Activated CD8-positive, alpha-beta memory T cell treated with anti-CD3 and anti-CD28 coated beads for 24 hours (primary cell): ENCODE results near the gene DDIAS.

ENCODE experiments used
- DNase-seq: peaks from one replicate; pipeline ENCODE4 v3.0.0-alpha.2; 2020

DDIAS gene

GRCh38 chr11:82974135-82974534, 72.6 kb downstream of the DDIAS start:
- no peak for DNase-seq

GRCh38 chr11:82974851-82975250, 73.3 kb downstream of the DDIAS start:
- no peak for DNase-seq

- DNase-seq, result no peak
Observed at GRCh38 chr11:82975882-82976281, 74.3 kb downstream of the DDIAS start.

GRCh38 chr11:82976786-82977185, 75.2 kb downstream of the DDIAS start:
- no peak for DNase-seq

GRCh38 chr11:82978422-82979099, 77.0 kb downstream of the DDIAS start:
- no peak for DNase-seq

DNA sequence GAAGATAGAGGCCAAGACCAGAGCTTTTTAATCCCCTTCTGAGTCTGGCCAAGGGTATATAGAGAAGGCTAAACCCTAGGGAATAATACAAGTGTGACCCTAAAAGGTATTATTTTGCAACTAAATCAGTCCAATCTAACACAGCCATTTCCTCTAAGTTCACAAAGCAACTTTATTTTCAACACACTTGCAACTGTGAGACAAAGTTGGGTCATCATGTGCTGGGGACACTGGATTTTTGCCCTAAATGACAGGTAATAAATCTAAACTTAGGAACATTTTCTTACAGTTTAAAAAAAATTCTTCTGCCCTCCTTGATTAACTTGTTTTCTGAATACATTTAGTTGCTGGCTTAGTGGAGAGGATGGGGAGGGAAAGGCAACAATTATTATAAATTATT, 78.3 kb downstream of the DDIAS start:
- DNase-seq, result no peak

- no peak for DNase-seq
Observed at GRCh38 chr11:82980292-82980691, 78.8 kb downstream of the DDIAS start.

GRCh38 chr11:82980947-82981346, 79.4 kb downstream of the DDIAS start:
- no peak for DNase-seq

DNA sequence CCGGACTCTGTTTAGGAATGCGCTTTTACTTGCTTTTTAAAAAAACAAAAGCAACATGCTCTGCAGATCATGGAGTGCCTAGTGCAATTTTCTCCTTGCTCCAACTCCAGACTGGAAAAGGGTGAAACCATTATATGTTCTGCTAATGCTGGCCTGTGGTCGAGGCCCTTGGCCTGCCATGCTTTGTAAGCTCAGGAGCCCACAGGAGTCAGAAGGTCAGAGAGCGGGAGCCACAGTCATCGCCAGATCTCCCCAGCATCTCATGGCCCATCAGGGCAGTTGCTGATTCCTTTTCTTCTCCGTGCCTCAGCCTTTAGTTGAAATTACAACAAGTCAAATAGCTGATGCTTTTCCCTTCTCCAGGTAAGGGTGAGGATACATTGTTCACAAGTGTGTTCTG, 80.3 kb downstream of the DDIAS start:
- DNase-seq, result no peak
